ENCODE results near the gene COG6.

COG6 gene

DNA sequence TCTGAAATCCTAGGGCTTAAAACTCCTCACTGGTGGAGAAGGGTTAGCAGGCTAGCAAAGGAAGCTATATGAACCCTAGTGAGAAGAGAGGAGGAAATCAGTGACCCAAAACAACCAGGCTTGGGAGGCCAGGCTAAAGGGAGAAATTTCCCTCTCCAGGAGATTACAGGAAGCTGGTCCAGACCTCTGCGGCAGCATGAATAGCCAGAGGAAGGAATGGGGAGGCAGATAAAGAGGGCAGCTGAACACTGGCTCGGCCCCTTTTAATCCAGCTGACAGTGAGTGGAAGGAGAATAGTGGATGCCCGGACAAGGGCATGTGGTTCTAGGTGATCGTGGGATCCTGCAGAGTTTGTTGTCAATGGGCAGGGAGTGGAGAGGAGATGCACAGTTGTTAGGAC lies 130.6 kb downstream of the COG6 start:
- TF ChIP-seq, protein P1, sequence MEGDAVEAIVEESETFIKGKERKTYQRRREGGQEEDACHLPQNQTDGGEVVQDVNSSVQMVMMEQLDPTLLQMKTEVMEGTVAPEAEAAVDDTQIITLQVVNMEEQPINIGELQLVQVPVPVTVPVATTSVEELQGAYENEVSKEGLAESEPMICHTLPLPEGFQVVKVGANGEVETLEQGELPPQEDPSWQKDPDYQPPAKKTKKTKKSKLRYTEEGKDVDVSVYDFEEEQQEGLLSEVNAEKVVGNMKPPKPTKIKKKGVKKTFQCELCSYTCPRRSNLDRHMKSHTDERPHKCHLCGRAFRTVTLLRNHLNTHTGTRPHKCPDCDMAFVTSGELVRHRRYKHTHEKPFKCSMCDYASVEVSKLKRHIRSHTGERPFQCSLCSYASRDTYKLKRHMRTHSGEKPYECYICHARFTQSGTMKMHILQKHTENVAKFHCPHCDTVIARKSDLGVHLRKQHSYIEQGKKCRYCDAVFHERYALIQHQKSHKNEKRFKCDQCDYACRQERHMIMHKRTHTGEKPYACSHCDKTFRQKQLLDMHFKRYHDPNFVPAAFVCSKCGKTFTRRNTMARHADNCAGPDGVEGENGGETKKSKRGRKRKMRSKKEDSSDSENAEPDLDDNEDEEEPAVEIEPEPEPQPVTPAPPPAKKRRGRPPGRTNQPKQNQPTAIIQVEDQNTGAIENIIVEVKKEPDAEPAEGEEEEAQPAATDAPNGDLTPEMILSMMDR (IDR thresholded peaks at IDR 0.05; ENCODE audit: low read depth, low read length, missing control alignments) = no peak
- in situ Hi-C loops (cut with HindIII; ENCODE audit: low pct_ligation_motif_present, low sequenced_read_pairs) = no loop called here
- no peak for DNase-seq
- Histone ChIP-seq H3K27ac (no peak overlapping the region), H3K4me3 (ENCODE audit: low read depth, low read length) (no peak overlapping the region), H3K36me3 (replicated peaks) (no peaks in the 10 kb centered on the region), H3K27me3 (replicated peaks) (no peaks in the 10 kb centered on the region)

DNA sequence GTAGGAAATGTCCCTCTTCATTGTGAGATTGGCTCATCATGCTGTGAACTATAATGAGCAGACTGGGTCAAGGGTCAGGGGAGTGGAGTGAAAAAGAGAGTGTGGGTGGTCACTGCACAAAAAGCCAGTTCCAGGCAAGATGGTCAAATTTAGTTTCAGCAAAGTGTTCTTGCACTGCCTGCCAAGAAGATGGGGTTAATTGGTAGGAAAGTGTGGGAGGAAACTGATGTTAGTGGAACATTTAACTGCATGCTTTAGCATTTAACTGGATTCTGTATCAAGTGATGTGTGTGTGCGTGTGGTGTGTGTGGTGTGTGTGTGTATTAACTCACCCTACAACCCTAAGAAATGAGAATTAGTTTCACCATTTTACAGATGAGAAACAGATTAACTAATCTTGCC lies 131.6 kb downstream of the COG6 start:
- Histone ChIP-seq H3K36me3 (replicated peaks) (no peaks in the 10 kb centered on the region), H3K27me3 (replicated peaks) (no peaks in the 10 kb centered on the region), H3K27ac (no peak overlapping the region), H3K4me3 (ENCODE audit: low read depth, low read length) (no peak overlapping the region)
- DNase-seq = no peak
- TF ChIP-seq, protein P1 (IDR thresholded peaks at IDR 0.05; ENCODE audit: low read depth, low read length, missing control alignments) = no peak
- in situ Hi-C loops (cut with HindIII; ENCODE audit: low pct_ligation_motif_present, low sequenced_read_pairs) = no loop called here

DNA sequence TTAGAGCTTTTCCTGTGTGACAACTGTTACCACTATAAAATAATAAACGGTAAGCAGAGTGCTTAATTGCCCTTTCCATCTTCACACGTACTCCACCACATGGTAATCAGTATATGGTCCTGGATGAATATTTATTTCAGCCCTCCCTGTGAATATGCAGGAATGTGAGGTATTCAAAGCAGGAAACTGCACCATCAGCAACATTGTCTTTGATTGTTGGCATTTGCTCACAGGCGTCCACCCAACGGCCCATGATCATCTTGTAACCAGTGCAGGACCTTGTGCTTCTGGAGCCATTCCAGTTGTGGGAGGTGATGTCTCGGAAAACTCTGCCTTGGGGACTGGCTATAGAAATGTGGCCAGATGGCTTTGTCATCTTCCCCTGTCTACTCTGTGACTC lies 132.6 kb downstream of the COG6 start:
- no peak overlapping the region for H3K4me3 ChIP-seq (ENCODE audit: low read depth, low read length)
- H3K27ac ChIP-seq = no peak overlapping the region
- H3K36me3 ChIP-seq (replicated peaks) = no peaks in the 10 kb centered on the region
- TF ChIP-seq, protein P1 (IDR thresholded peaks at IDR 0.05; ENCODE audit: low read depth, low read length, missing control alignments) = no peak
- in situ Hi-C loops (cut with HindIII; ENCODE audit: low pct_ligation_motif_present, low sequenced_read_pairs) = no loop called here
- H3K27me3 ChIP-seq (replicated peaks) = no peaks in the 10 kb centered on the region
- no peak for DNase-seq

DNA sequence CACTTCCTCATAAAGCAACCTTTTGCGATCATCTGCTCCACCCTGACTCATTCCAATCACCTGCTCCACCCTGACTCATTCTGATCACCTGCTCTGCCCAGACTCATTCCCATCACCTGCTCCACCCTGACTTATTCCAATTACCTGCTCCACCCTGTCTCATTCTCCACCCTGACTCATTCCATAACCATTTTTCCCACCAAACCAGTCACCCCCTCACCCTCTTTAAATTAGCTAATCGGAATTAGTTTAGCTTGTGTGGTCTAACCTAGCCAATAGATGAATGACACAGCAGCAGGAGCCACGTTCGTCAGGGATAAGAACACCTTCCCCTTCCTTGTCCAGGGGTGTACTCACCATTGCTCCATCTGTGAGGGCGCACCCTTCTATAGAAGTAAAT lies 134.0 kb downstream of the COG6 start:
- DNase-seq = no peak
- Histone ChIP-seq H3K4me3 (ENCODE audit: low read depth, low read length) (no peak overlapping the region), H3K36me3 (replicated peaks) (no peaks in the 10 kb centered on the region), H3K27ac (no peak overlapping the region), H3K27me3 (replicated peaks) (no peaks in the 10 kb centered on the region)
- TF ChIP-seq, protein P1 (IDR thresholded peaks at IDR 0.05; ENCODE audit: low read depth, low read length, missing control alignments) = no peak
- in situ Hi-C loops (cut with HindIII; ENCODE audit: low pct_ligation_motif_present, low sequenced_read_pairs) = no loop called here
